Esophagus muscularis mucosa (tissue), 4 donors: Measurements from ENCODE around the gene ADAMTS7. TPM values are rescaled to one million over a fixed set of nuclear protein-coding genes. Genes with fewer than 3 reads are reported as not detected.
A peak's percentile ranks its signal among the peaks of the same experiment; 100 is the strongest.

Experiments used
- DNase-seq: peaks from one replicate; pipeline ENCODE4 v3.0.0-alpha.2; 2017; ENCODE audit errors: extremely low spot score
- H3K27ac ChIP-seq, 4 donors: fragments of 200-600 bp; sonication (generic); replicated peaks in 1 of 4; 1 replicate in 3 of 4; 2 replicates in 1 of 4; pipeline ENCODE4 v1.5.1; 2016 to 2019; ENCODE audit warnings: mild to moderate bottlenecking in 1 of 4
- H3K27me3 ChIP-seq, 4 donors: fragments of 200-600 bp; sonication (generic); one replicate each; pipeline versions ENCODE4 v1.5.1 to v1.6.0; 2016 to 2019
- H3K36me3 ChIP-seq, 4 donors: fragments of 200-600 bp; sonication (generic); one replicate each; pipeline ENCODE4 v1.5.1; 2016 to 2019
- H3K4me1 ChIP-seq, 4 donors: fragments of 200-600 bp; sonication (generic); one replicate each; pipeline ENCODE4 v1.5.1; 2016 to 2019
- H3K4me3 ChIP-seq, 4 donors: fragments of 200-600 bp; sonication (generic); 1 replicate in 2 of 4; 2 replicates in 2 of 4; pipeline ENCODE4 v1.5.1; 2016 to 2019; ENCODE audit warnings: mild to moderate bottlenecking in 4 of 4, moderate library complexity in 1 of 4
- H3K9me3 ChIP-seq, 4 donors: fragments of 200-600 bp; sonication (generic); 1 replicate in 3 of 4; 2 replicates in 1 of 4; pipeline ENCODE4 v1.5.1; 2016 to 2019
- EP300 ChIP-seq: sonication (generic); formaldehyde crosslinking; IDR thresholded peaks from one replicate; pipeline ENCODE4 v1.6.1; 2017; ENCODE audit warnings: antibody characterized with exemption
- POLR2A ChIP-seq: fragments of 450-650 bp; IDR thresholded peaks from one replicate; pipeline ENCODE4 v1.6.1; 2017; ENCODE audit warnings: antibody characterized with exemption, moderate library complexity, mild to moderate bottlenecking, low read depth
- POLR2AphosphoS5 ChIP-seq, 2 donors: sonication (generic); formaldehyde crosslinking; IDR thresholded peaks; one replicate each; pipeline ENCODE4 v1.6.1; 2017; ENCODE audit warnings: antibody characterized with exemption in 2 of 2
- WGBS: methylation state at CpG from one replicate; pipeline ENCODE4 v1.1.5; 2018; 5-methylcytosine and 5-hydroxymethylcytosine counted together
- intact Hi-C: fragments of 100-400 bp; cut with DNase I; formaldehyde crosslinking; loops from one replicate; pipeline ENCODE4 v1.15.1; 2023
- small RNA-seq, 3 donors: library from RNA; depleted of rRNA; stranded (forward); fragments of <200 nt; gene quantifications; one replicate each; pipeline ENCODE3, GENCODE V24; 2016
- total RNA-seq, 4 donors: library from RNA; depleted of rRNA; stranded (reverse); fragments of >200 nt; gene quantifications; one replicate each; pipeline versions ENCODE4 v1.1.0 to v1.2.1, GENCODE V29; 2016
- TF ChIP-seq, protein P1 (sequence below), 3 experiments: fragments of 200-600 bp in 2 of 3; fragments of 450-650 bp in 1 of 3; sonication (generic) in 2 of 3; IDR thresholded peaks; one replicate each; pipeline ENCODE4 v1.5.1; 2017 to 2019; ENCODE audit warnings: antibody characterized with exemption in 3 of 3, mild to moderate bottlenecking in 2 of 3, moderate library complexity in 1 of 3

ADAMTS7 gene
- total RNA-seq, 4 donors from 2014 or later, result 2.0 to 4.6 (median 2.3) TPM

DNA sequence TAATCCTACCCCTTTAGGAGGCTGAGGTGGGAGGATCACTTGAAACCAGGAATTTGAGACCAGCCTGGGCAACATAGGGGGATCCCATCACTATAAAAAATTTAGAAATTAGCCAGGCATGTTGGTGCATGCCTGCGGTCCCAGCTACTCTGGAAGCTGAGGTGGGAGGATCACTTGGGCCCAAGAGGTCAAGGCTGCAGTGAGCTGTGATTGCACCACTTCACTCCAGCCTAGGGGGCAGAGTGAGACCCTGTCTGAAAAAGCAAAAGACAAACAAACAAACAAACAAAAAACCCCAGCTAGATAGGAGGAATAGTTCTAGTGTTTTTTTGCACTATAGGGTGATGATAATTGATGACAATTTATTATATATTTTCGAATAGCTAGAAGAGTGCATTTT is 99.6 kb downstream of the ADAMTS7 start:
- Histone ChIP-seq H3K4me1 (peaks cover 6 to 11% (median 9%) of the 10 kb centered on the region in 4 donors), H3K9me3 (no peaks in the 10 kb centered on the region), H3K36me3 (no peaks in the 10 kb centered on the region), H3K27ac (no peak overlapping the region), H3K27me3 (peaks cover 0 to 16% (median 0%) of the 10 kb centered on the region in 4 donors), H3K4me3 (no peak overlapping the region)
- no peak for TF ChIP-seq EP300
- TF ChIP-seq, protein P1, sequence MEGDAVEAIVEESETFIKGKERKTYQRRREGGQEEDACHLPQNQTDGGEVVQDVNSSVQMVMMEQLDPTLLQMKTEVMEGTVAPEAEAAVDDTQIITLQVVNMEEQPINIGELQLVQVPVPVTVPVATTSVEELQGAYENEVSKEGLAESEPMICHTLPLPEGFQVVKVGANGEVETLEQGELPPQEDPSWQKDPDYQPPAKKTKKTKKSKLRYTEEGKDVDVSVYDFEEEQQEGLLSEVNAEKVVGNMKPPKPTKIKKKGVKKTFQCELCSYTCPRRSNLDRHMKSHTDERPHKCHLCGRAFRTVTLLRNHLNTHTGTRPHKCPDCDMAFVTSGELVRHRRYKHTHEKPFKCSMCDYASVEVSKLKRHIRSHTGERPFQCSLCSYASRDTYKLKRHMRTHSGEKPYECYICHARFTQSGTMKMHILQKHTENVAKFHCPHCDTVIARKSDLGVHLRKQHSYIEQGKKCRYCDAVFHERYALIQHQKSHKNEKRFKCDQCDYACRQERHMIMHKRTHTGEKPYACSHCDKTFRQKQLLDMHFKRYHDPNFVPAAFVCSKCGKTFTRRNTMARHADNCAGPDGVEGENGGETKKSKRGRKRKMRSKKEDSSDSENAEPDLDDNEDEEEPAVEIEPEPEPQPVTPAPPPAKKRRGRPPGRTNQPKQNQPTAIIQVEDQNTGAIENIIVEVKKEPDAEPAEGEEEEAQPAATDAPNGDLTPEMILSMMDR (IDR thresholded peaks at IDR 0.05), result no peak
- TF ChIP-seq POLR2A, result no peak
- no peak for TF ChIP-seq POLR2AphosphoS5 (IDR thresholded peaks at IDR 0.05)
- 87% methylated on average over 2 of the region's 2 CpGs for WGBS
- intact Hi-C loops, result no loop called here
- DNase-seq, result no peak

DNA sequence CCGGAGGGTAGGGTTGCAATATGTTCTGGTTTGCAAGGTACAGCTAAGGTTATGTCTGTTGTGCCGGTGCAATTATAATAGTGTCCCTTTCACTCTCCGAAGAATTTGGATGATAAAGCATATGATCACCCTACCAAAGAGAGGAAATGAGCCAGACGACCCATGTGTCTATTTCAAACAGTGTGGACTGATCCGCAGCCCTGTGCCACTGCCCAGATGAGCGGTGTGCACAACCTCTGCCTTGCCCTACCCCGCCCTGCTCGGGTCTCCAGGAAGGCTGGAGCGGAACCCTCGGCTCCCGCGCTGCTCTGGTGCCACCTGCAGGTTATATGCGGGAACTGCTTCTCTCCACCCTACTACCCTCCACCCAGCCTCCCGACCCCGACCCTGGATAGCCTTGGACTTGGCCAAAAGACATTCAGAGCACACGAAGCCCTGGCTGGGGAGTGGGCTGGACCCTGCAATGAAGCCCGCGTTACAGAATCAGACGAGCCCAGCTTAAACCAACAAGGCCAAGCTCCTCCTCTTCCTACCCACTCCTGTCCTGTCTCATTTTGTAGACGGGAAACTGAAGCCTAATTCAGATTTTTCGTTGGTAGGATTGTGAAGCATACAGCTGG is 101.9 kb downstream of the ADAMTS7 start:
- Histone ChIP-seq H3K27ac (no peak overlapping the region), H3K4me1 (peaks cover 6 to 11% (median 9%) of the 10 kb centered on the region in 4 donors), H3K36me3 (no peaks in the 10 kb centered on the region), H3K27me3 (peaks cover 0 to 24% (median 0%) of the 10 kb centered on the region in 4 donors), H3K9me3 (peaks cover 0 to 4% (median 0%) of the 10 kb centered on the region in 4 donors), H3K4me3 (peak overlapping the region in 1 of 4 donors; percentile 37)
- 8% methylated on average over 19 of the region's 21 CpGs for WGBS
- DNase-seq, result peak; percentile 92
- intact Hi-C loops, result loop anchor here (2.0 kb wide), 1 partner anchor 91 kb away; no protein-coding TSS in a partner anchor
- no peak for TF ChIP-seq EP300
- TF ChIP-seq, protein P1 (IDR thresholded peaks at IDR 0.05), result peak; percentile 84 to 91 (median 87)

Small RNA genes lying within 50 kb of the gene (small RNA-seq; reads per million reads assigned to genes)
- gene AC022748.3, result 0 reads per million in 3 donors

Other genes starting within 250 kb of the ADAMTS7 start
- gene CHRNA5, start 245.9 kb downstream of the ADAMTS7 start, total RNA-seq, result 1 to 10 TPM in 1 of 4 donors, under 1 TPM in 3; 0.80 to 1.2 (median 0.98) TPM
- 1 to 10 TPM; 1.9 to 3.5 (median 3.1) TPM for gene CHRNA3, start 190.5 kb downstream of the ADAMTS7 start, total RNA-seq
- under 1 TPM in 3 of 4 donors, not detected in 1; 0.26 to 0.50 (median 0.34) TPM for gene CHRNB4, start 170.3 kb downstream of the ADAMTS7 start, total RNA-seq
- gene MORF4L1, start 61.4 kb upstream of the ADAMTS7 start, total RNA-seq, result 100 to 1,000 TPM; 371 to 476 (median 392) TPM
- gene CTSH, start 133.6 kb upstream of the ADAMTS7 start, total RNA-seq, result 100 to 1,000 TPM in 1 of 4 donors, 10 to 100 TPM in 3; 56.1 to 114 (median 74.9) TPM